Measurements from ENCODE around the gene UQCC2.

UQCC2 gene

DNA sequence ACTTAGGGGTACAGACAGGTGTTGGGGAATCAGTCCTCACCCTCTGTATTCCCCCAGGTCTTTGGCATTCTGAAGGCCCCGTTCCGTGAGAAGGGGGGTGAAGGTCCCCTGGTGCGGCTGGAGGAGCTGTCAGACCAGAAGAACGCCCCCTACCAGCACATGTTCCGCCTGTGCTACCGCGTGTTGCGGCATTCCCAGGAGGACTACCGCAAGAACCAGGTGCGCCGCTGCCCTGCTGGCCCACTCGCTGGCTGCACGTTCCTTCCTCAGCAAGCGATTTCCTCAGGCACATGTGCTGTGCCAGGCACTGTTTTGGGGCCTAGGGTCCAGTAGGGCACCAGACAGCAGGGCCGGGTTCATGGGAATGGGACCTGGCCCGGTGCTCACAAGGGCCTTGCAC, 44.4 kb downstream of the UQCC2 start:
- no peak for DNase-seq (ENCODE audit: low read depth, low spot score)
- no peak overlapping the region for H3K4me3 ChIP-seq (ENCODE audit: low read length)

DNA sequence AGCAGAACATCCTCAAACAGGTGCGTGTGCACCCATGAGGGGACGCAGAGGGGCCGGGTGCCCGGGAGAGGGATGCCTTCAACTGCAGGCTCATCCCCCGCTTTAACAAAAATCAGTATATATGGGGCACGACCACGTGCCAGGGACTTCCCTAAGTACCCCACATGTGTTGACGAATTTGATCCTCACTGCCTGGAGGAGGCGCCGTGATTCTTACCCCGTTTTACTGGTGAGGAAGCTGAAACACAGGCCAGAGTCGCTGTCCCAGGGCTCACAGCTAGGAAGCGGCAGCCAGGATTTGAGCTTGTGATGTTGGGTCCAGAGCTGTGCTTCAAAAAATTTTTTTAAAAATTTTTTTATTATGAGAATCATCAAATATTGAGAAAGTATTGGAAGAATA, 45.5 kb downstream of the UQCC2 start:
- DNase-seq (ENCODE audit: low read depth, low spot score) = no peak
- no peak overlapping the region for H3K4me3 ChIP-seq (ENCODE audit: low read length)

DNA sequence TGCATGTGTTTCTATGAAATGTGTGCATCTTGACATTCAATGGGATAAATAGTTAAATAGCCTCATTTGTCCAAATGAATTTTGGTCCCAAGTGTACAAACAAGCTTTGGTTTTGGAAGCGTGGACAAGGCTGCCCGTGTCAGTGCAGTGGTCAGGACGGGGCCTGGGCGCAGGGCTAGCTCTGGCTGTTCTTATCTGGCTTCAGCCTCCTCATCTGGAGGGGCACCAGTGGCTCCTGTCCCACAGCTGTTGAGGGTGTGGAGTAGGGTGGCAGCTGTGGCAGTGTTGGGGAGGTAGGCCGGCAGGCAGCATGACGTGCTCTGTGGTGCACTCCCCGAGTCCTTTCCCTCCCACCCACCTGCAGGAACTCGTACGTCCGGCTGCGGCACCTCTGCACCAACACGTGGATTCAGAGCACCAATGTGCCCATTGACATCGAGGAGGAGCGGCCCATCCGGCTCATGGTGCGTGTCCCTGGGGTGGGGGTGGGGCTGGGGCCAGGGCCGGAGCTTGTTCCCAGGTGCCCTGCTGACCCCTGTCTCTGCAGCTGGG, 46.9 kb downstream of the UQCC2 start:
- no peak overlapping the region for H3K4me3 ChIP-seq (ENCODE audit: low read length)
- DNase-seq (ENCODE audit: low read depth, low spot score) = no peak

DNA sequence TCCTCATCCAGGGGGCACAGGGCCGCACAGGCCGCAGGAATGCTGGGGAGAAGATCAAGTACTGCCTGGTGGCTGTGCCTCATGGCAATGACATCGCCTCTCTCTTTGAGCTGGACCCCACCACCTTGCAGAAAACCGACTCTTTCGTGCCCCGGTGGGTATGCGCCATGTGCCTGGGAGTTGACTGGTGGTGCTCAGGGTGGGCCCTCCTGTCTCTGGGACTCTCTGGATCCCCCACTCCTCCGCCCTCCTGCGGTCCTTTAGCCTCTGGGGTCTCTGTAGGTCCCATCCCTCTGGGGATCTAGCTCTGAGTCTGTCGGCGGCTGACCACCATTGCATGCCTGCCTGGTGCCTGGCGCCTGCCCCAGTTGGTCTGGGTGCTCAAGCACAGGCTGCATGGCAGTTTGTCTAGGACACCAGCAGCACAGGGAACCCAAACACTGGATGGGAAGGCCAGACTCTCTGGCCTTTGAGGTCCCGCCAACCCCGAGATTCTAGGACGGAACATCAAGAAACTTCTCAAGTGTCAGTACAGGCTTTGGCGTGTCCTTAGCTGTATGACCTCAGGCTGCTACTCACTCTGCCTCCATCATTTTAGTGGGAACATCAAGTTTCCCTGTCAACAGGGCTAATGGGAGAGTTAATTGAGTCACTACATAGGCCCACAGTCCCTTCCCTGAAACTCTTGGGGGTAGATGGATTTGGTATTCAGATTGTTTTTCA, 47.6 kb downstream of the UQCC2 start:
- no peak overlapping the region for H3K4me3 ChIP-seq (ENCODE audit: low read length)

DNA sequence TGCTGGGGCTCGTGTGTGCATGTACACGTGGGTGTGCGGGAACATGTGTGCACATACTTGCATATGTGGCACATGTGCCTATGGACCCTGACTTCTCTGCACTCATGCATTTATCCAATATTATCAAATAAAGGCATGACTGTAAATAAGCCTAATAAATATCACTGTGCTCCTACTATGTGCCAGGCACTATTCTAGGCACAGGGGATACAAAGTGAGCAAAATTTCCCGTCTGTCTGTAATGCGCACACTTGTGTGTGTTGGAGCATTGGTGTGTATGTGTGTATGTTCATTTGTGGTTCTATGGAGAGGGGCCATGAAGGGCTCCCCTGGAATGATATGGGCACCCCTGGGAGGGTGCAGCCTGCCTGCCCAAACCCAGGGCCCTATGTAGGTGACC, 48.5 kb downstream of the UQCC2 start:
- no peak for DNase-seq (ENCODE audit: low read depth, low spot score)
- no peak overlapping the region for H3K4me3 ChIP-seq (ENCODE audit: low read length)

More for the DNA sequence above, 47.6 kb downstream of the UQCC2 start:
- DNase-seq (ENCODE audit: low read depth, low spot score) = no peak

DNA sequence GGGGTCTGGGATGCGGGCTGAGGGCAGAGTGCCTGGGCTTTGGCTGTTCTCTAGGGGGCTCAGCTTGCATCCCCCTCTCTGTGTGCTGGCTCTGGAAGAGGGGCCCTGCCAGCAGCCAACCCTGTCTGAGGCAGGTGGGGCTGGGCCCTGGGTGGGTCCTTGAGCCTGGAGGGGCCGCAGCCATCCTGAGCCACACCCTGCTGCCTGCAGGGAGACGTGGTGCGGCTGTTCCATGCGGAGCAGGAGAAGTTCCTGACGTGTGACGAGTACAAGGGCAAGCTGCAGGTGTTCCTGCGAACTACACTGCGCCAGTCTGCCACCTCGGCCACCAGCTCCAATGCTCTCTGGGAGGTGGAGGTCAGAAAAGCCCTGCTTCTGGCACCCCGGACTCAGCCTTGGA, 49.2 kb downstream of the UQCC2 start:
- H3K4me3 ChIP-seq (ENCODE audit: low read length) = no peak overlapping the region
- DNase-seq (ENCODE audit: low read depth, low spot score) = no peak

DNA sequence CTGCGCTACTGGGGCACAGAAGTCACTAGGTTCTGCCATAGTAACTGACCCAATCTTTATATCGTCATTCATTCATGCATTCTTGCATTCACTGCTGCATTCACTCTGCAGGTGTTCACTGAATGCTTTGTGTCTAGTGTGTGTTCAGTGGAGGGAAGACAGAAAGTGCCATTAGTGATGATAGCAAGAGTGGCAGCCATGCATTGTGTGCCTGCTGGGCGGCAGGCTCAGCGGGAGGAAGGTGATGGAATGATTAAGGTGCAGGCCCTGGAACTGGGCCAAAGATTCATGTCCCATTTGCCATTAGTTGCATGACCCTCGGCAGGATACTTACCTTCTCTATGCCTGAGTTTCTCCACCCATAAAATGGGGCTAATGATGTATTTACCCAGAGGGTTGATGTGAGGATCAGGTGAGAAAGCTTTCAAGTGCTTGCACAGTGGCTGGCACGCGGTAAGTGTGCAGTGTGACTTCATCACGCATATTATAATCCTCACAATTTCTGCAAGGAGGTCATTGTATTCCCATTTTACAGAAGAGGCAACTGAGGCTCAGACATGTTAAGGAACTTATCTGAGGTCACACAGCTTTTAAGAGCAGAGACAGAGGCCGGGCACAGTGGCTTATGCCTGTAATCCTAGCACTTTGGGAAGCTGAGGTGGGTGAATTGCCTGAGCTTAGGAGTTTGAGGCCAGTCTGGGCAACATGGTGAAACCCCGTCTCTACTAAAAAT, 50.2 kb downstream of the UQCC2 start:
- no peak for DNase-seq (ENCODE audit: low read depth, low spot score)
- H3K4me3 ChIP-seq (ENCODE audit: low read length) = no peak overlapping the region

DNA sequence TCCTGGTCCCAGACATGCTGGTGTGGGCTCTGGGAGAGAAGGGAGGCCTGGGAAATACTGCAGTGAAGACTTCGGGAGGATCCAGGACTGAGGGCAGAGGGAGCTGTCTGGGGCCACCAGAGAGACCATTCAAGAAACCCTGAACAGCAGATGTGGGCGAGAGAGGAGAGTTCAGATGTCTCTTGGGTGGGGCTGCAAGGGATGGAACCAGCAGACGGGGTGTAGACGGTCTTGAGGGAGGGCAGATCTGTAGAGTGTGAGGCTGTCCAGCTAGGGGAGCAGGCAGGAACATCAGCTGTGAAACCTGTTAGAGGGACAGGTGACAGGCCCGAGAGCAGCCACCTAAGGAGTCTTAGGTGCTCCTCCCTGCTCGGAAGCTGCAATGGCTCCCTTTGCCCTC, 51.5 kb downstream of the UQCC2 start:
- H3K4me3 ChIP-seq (ENCODE audit: low read length) = no peak overlapping the region
- no peak for DNase-seq (ENCODE audit: low read depth, low spot score)

DNA sequence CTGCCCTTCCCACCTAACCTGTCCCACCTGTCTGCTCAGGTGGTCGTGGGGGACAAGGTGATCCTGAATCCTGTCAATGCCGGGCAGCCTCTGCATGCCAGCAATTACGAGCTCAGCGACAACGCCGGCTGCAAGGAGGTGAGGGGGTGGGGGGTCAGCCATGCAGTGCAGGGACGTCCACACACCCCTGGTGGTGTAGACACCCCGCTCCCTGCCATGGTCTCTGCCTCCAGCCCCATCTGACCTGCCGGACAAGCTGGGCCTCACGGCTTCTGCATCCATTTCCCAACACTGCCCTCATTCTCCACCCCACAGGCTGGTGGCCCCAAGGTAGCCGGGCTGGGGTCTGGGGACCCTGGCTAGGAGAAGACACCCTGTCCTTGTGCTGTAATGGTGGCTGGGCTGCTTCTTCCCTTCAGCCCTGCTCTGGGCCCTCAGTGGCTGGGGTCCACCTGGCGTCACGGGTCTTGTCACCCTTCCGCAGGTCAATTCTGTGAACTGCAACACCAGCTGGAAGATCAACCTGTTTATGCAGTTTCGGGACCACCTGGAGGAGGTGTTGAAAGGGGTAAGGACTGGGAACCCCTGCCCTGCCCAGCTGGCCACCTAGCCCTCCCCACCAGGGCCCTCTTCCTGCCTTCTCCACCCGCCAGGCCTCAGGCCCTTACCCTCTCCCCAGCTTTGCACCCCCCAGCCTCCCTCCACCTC, 52.4 kb downstream of the UQCC2 start:
- no peak for DNase-seq (ENCODE audit: low read depth, low spot score)
- H3K4me3 ChIP-seq (ENCODE audit: low read length) = no peak overlapping the region

DNA sequence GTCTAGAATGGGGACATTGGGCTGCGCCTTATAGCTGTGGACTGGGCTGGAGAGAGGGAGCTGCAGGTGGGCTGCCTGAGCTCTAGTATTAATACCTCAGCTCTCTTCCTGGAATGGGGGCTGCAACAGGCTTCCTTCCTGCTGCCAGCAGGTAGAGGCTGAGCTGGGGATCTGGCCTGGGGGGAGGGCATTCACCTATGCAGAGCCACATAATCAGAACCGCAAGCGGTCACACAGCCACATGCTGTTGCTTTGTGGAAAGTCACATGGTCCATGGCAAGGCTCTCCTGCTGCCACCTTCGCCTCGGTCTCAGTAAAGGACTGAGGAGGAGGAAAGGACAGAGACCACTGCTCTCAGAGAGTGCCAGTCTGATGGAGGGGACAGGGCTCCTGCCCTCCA, 54.7 kb downstream of the UQCC2 start:
- H3K4me3 ChIP-seq (ENCODE audit: low read length) = no peak overlapping the region

DNA sequence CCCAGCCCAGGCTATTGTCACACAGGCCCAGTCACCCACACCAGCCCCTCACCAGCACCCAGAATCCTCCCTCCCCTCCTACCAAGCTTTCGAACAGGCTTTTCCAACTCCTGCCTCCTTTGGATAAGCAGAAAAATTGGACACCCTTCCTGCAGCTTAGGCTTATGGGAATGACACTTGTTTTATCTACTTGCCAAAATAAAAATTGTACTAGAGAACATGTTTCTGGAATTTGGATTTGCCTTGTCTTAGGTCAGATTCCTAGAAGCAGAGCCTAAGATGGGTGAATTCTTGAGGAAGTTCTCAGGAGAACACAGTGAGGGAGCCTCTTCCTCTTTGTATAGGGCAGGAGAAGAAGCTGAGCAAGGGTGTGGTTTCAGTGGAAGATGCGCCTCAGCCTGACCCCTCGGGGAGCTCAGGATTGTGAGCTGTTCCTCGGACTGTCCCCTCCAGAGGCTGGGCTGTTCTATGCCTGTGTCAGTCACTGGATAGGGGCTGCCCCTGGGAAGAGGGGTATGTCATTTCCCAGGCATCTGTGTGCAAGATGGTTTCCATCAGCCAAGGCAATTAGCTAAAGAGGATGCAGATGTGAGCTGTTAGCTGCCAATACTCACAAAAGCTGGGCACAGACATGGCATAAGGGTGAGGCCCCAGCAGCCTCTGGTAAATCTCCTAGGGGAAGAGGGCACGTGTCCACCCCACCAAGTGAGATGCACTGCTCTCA, 56.5 kb downstream of the UQCC2 start:
- no peak overlapping the region for H3K4me3 ChIP-seq (ENCODE audit: low read length)
- no peak for DNase-seq (ENCODE audit: low read depth, low spot score)

More for the DNA sequence above, 54.7 kb downstream of the UQCC2 start:
- no peak for DNase-seq (ENCODE audit: low read depth, low spot score)

DNA sequence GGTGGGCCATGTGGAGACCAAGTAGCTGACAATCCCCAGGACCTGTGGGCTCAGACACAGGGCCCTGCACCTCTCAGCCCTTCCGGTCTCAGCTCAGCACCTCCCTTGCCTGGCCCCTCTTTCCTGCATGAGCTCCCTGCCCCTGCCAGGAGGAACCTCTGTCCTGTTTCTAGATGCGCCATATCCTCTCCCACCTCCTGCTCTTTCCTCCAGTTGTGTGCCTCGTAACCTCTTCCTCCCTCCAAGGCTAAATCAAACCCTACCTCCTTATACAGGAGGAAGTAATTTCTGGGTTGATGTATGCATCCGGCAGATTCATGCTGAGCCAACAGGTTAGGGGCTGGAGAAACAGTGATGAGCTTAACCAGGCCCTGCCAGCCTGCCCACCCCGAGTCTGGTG, 59.5 kb downstream of the UQCC2 start:
- DNase-seq (ENCODE audit: low read depth, low spot score) = no peak
- H3K4me3 ChIP-seq (ENCODE audit: low read length) = no peak overlapping the region

DNA sequence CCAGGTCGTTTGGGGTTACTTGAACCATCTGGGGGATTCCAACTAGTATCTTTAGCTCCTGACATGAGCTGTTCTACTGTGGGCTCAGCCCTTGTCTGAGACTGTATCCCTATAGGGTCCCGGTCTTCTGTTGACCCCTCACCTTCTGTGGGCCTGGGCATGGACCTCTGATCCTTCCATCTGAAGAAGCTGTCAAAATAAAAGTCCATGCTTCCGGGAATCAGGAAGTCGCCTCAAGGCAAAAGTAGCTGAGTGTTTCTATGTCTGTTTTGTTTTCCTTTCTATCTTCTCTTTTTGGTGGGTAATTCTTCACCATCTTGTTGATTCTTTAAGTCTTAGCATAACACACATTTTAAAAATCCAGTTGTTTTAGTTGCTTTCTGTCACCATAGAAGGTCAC, 60.1 kb downstream of the UQCC2 start:
- DNase-seq (ENCODE audit: low read depth, low spot score) = no peak
- no peak overlapping the region for H3K4me3 ChIP-seq (ENCODE audit: low read length)
